ENCODE data around the gene SELENOO.

Gene SELENOO

GRCh38 chr22:50264104-50264745, 63.4 kb downstream of the SELENOO start:
- TF ChIP-seq ZNF565 (CRISPR knock-in tag; conservative IDR thresholded peaks at IDR 0.05; ENCODE audit: low read depth) (no peak), ZNF8 (CRISPR knock-in tag; IDR thresholded peaks at IDR 0.05) (no peak), ZC3H10 (CRISPR knock-in tag; IDR thresholded peaks at IDR 0.05) (no peak), TSHZ2 (CRISPR knock-in tag; IDR thresholded peaks at IDR 0.05) (no peak)
- no peak for ATAC-seq

GRCh38 chr22:50264946-50265669, 64.3 kb downstream of the SELENOO start:
- TF ChIP-seq TSHZ2 (CRISPR knock-in tag; IDR thresholded peaks at IDR 0.05), result no peak
- TF ChIP-seq ZFP30 (CRISPR knock-in tag; IDR thresholded peaks at IDR 0.05), result no peak
- no peak for TF ChIP-seq ARNTL (CRISPR knock-in tag; IDR thresholded peaks at IDR 0.05; ENCODE audit: borderline replicate concordance, low read depth)
- no peak for TF ChIP-seq TCF4 (CRISPR knock-in tag; IDR thresholded peaks at IDR 0.05; ENCODE audit: borderline replicate concordance)
- TF ChIP-seq CSRNP3 (CRISPR knock-in tag; IDR thresholded peaks at IDR 0.05), result no peak
- TF ChIP-seq SNAI2 (CRISPR knock-in tag; IDR thresholded peaks at IDR 0.05), result no peak
- no peak for ATAC-seq

- TF ChIP-seq ZNF8 (CRISPR knock-in tag; IDR thresholded peaks at IDR 0.05) (no peak), OSR1 (CRISPR knock-in tag; IDR thresholded peaks at IDR 0.05) (no peak), TSHZ2 (CRISPR knock-in tag; IDR thresholded peaks at IDR 0.05) (no peak), TCF4 (CRISPR knock-in tag; IDR thresholded peaks at IDR 0.05; ENCODE audit: borderline replicate concordance) (no peak), ESRRG (CRISPR knock-in tag; IDR thresholded peaks at IDR 0.05) (no peak), ZC3H10 (CRISPR knock-in tag; IDR thresholded peaks at IDR 0.05) (no peak), CSRNP3 (CRISPR knock-in tag; IDR thresholded peaks at IDR 0.05) (no peak), TOX (CRISPR knock-in tag; IDR thresholded peaks at IDR 0.05; ENCODE audit: borderline replicate concordance) (no peak), PPARA (CRISPR knock-in tag; IDR thresholded peaks at IDR 0.05; ENCODE audit: borderline replicate concordance) (no peak)
- no peak for ATAC-seq
Measured at GRCh38 chr22:50266994-50267393, 66.2 kb downstream of the SELENOO start.
